H1 (cell line): Measurements from ENCODE around the gene MSH5. TPM values are rescaled to one million over a fixed set of nuclear protein-coding genes. Genes with fewer than 3 reads are reported as not detected.

Experiments used
- CHD2 ChIP-seq: IDR thresholded peaks from 2 replicates; pipeline ENCODE4 v1.6.1; 2012; ENCODE audit warnings: low read length, improper control_type of control experiment
- CHD7 ChIP-seq: fragments of 300-600 bp; sonication (generic); IDR thresholded peaks from 2 replicates; pipeline ENCODE4 v1.7.1; 2012; ENCODE audit warnings: low read length, moderate library complexity, mild to moderate bottlenecking, inconsistent platforms; ENCODE audit not compliant: insufficient replicate concordance
- CREB1 ChIP-seq: IDR thresholded peaks from 2 replicates; pipeline ENCODE4 v1.6.1; 2012; ENCODE audit warnings: inconsistent platforms
- RBBP5 ChIP-seq: IDR thresholded peaks from 2 replicates; pipeline ENCODE4 v1.7.1; 2012; ENCODE audit warnings: low read depth, mild to moderate bottlenecking, inconsistent platforms, low read length, moderate library complexity, borderline replicate concordance
- RFX5 ChIP-seq: IDR thresholded peaks from 2 replicates; pipeline ENCODE4 v1.6.1; 2011; ENCODE audit warnings: low read depth, low read length, improper control_type of control experiment, borderline replicate concordance
- SP1 ChIP-seq: IDR thresholded peaks from 2 replicates; pipeline ENCODE4 v1.6.1; 2011; ENCODE audit warnings: low read depth, low read length
- SRF ChIP-seq: IDR thresholded peaks from 2 replicates; pipeline ENCODE4 v1.6.1; 2011; ENCODE audit warnings: mild to moderate bottlenecking, low read depth, low read length, moderate library complexity
- TAF7 ChIP-seq: optimal IDR thresholded peaks from 2 replicates; pipeline ENCODE3; 2011; ENCODE audit warnings: low read depth, mild to moderate bottlenecking, inconsistent platforms, low read length, moderate library complexity, borderline replicate concordance
- polyA plus RNA-seq, 7 experiments: library from polyadenylated mRNA; depleted of rRNA in 3 of 7; stranded (reverse) in 5 of 7; unstranded in 2 of 7; fragments of >200 nt in 5 of 7; fragments of 200-250 nt in 2 of 7; gene quantifications; 1 replicate in 5 of 7; 2 replicates in 1 of 7; 4 replicates in 1 of 7; pipeline versions ENCODE4 v1.2.1 to v1.2.3, GENCODE V29; 2011 to 2013; ENCODE audit warnings: missing spikeins in 2 of 7, mixed read lengths in 2 of 7
- total RNA-seq: library from RNA; stranded (reverse); fragmentation: NEBNext Ultra II Directional; extraction: Animal tissue kit (Norgen Biotek cat#: 25700); gene quantifications from 2 replicates; pipeline ENCODE4 v1.2.1, GENCODE V29; 2021
- TF ChIP-seq, protein P1 (sequence below): IDR thresholded peaks from 2 replicates; pipeline ENCODE4 v1.6.1; 2011; ENCODE audit warnings: low read length, improper control_type of control experiment

MSH5 gene
- total and polyA plus RNA-seq, 2 of the 8 experiments (the other 6 are each of a cell fraction or from before 2014, with no cell fraction given) = 25.3 to 26.5 TPM

DNA sequence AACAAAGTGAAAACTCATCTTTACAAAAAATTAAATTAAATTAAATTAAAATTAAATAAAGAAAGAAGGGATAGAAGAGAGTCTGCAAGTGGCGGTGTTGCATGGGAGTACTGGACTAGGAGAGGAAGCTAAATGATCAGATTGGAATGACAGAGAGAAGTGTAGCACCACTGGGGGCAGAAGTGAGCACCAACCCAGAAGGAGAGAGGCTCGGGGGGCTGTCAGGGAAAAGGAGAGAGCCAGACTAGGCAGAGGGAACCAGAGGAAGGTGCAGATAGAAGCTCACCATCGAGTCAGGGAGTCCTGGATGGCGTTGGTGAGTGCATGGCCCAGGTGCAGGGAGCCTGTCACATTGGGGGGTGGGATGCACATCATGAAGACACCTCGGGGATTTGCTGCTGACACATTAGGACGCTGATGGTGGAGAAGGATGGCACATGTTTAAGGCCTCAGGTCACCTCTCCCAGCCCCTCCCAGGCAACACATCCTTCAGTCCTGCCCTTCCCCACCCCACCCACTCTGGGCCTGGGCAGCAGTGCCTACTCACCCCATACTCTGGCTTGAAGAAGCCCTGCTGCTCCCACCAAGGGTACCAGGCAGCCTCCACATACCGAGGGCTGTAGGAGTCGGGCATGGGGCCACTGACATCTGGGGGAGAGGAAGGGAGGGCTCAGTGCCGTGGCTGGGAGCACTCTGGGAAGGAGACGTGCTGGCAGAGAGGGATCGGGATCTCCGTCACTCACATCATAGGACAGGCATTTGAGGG lies 51.7 kb downstream of the MSH5 start (continued):
- TF ChIP-seq CHD7 (no peak), RBBP5 (no peak), CHD2 (no peak), TAF7 (no peak), SP1 (no peak), RFX5 (no peak), CREB1 (0 out of 2 replicates have a peak, but pooled peaks have one; percentile 10), SRF (no peak)
- TF ChIP-seq, protein P1, sequence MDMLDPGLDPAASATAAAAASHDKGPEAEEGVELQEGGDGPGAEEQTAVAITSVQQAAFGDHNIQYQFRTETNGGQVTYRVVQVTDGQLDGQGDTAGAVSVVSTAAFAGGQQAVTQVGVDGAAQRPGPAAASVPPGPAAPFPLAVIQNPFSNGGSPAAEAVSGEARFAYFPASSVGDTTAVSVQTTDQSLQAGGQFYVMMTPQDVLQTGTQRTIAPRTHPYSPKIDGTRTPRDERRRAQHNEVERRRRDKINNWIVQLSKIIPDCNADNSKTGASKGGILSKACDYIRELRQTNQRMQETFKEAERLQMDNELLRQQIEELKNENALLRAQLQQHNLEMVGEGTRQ = no peak
